ENCODE measurements around the gene TMEM203.
A peak's percentile ranks its signal among the peaks of the same experiment; 100 is the strongest.
"Not testable (repeated sequence)": the region's sequence is repeated elsewhere in the genome, so short reads cannot be mapped to it uniquely, and the experiment has no call there.

Gene TMEM203

DNA sequence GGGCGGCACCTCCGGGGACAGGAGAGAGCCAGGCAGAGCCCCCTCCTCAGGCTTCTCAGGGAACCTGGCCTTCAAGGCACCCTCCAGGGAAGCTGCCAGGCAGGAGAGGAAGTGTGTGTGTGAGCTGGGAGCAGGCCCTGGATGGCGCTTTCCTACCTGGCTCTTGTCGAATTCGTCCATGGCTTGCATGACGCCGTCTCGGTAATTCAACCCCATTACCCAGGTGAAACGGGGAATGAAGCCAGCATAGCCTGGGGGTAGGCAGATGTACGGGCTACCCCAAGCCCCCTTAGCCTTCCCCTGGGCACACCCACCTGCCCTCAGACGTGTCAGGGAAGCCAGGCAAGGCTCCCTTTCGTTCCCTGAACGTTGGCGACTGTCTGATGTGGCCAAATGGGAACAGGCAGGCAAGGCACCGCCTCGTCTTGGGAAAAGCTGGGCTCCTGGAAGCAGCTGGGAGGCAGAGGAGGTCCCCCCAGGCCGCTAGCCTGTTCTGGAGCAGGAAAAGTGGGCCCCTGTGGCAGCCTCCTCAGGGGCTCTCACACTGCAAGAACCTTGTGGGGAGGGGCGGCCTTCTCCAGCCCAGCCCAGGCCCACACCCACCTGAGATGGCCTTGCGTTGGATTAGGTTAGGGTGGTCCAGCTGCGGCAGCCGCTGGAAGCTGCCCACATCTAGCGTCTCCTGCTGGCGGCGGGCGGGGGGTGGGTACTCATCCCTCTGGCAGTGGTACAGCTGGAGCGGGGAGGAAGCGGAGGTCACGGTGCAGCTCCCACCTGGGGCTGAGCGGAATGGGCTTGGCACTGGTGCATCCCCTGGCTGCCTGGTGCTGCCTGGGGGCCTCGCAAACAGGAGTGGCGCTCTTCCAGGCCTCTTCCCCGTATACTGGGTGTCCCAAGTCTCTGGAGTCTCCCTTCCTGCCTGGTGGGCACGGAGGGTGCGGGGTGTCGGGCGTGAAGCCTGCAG, 39.3 kb upstream of the TMEM203 start:
- H3K27ac Mint-ChIP-seq, result no peak overlapping the region
- H3K27me3 Mint-ChIP-seq, result peaks cover 3% of the 10 kb centered on the region
- peaks cover 25% of the 10 kb centered on the region for H3K36me3 Mint-ChIP-seq (ENCODE audit: low read depth)
- ATAC-seq (no peak), DNase-seq (no peak)
- no peaks in the 10 kb centered on the region for H3K9me3 Mint-ChIP-seq
- H3K4me1 Mint-ChIP-seq, result peaks cover 19% of the 10 kb centered on the region
- peak overlapping the region; percentile 24 for H3K4me3 Mint-ChIP-seq

DNA sequence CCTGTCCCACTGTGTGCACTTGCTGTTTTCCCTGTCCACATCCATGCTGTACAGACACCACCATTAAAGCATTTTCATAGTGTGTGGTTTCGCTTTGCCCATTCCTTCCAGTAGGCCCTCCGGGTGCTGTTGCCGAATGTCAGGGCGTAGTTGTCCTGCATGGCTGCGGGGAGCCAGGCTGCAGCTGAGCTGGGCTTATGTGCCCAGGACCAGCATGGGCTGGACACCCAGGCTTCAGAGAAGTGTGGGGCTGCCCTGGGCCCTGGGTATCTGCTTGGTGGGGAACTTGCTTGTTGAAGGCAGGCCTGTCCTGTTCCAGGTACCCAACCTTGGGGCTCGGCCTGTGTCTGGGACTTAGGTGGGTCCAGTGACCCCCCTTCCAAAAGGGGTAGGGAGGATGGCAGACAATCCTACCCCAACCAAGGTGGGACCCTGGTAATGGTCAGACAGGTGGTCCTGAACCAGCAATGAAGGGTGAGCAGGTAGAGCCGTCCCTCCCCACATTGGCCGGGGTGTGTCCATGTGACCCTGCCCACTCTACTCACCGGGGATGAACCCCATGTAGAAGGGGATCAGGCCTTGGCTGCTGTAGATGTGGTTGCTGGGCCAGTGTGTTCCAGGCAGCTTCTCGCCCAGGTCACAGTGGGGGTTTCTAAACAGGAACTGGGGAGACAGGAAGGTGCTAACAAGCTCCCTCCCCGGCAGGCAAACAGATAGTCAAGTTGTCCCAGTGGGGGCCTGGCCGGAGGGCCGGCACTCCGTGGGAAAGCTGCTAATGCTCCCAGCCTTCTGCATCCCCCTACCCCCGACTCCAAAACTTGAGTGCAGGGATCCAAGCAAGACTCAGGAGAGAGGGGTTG, 38.4 kb upstream of the TMEM203 start:
- Mint-ChIP-seq H3K36me3 (ENCODE audit: low read depth) (peaks cover 25% of the 10 kb centered on the region), H3K4me1 (peaks cover 26% of the 10 kb centered on the region), H3K4me3 (peak overlapping the region; percentile 83), H3K27me3 (peaks cover 3% of the 10 kb centered on the region), H3K9me3 (no peaks in the 10 kb centered on the region), H3K27ac (no peak overlapping the region)
- ATAC-seq (no peak), DNase-seq (peak; percentile 12)

DNA sequence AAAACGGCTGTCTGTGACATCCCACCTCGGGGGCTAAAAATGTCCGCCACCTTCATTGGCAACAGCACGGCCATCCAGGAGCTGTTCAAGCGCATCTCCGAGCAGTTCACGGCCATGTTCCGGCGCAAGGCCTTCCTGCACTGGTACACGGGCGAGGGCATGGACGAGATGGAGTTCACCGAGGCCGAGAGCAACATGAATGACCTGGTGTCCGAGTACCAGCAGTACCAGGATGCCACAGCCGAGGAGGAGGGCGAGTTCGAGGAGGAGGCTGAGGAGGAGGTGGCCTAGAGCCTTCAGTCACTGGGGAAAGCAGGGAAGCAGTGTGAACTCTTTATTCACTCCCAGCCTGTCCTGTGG, 37.8 kb upstream of the TMEM203 start:
- H3K9me3 Mint-ChIP-seq, DNase-seq, H3K27me3 Mint-ChIP-seq, ATAC-seq: not testable (repeated sequence)
- H3K27ac Mint-ChIP-seq, result peak overlapping the region; percentile 88
- peak overlapping the region; percentile 83 for H3K4me3 Mint-ChIP-seq
- H3K36me3 Mint-ChIP-seq (ENCODE audit: low read depth), result peaks cover 25% of the 10 kb centered on the region
- H3K4me1 Mint-ChIP-seq, result peaks cover 29% of the 10 kb centered on the region

DNA sequence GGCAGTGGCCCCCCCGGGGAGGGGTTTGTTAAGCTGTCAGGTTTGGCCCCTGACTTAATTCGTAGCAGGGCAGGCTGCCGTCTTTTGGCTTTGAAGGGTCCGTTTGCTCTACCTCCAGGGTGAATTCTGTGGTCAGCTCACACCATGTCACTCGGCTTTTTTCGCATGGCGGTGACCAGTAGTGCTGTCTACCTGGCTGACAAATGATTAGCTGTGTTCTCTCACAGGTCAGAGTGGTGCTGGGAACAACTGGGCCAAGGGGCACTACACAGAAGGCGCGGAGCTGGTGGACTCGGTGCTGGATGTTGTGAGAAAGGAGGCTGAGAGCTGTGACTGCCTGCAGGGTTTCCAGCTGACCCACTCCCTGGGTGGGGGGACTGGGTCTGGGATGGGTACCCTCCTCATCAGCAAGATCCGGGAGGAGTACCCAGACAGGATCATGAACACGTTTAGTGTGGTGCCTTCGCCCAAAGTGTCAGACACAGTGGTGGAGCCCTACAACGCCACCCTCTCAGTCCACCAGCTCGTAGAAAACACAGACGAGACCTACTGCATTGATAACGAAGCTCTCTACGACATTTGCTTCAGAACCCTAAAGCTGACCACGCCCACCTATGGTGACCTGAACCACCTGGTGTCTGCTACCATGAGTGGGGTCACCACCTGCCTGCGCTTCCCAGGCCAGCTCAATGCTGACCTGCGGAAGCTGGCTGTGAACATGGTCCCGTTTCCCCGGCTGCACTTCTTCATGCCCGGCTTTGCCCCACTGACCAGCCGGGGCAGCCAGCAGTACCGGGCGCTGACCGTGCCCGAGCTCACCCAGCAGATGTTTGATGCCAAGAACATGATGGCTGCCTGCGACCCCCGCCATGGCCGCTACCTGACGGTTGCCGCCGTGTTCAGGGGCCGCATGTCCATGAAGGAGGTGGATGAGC, 37.1 kb upstream of the TMEM203 start:
- H3K9me3 Mint-ChIP-seq, result no peaks in the 10 kb centered on the region
- peak overlapping the region; percentile 83 for H3K4me3 Mint-ChIP-seq
- peak overlapping the region; percentile 88 for H3K27ac Mint-ChIP-seq

DNA sequence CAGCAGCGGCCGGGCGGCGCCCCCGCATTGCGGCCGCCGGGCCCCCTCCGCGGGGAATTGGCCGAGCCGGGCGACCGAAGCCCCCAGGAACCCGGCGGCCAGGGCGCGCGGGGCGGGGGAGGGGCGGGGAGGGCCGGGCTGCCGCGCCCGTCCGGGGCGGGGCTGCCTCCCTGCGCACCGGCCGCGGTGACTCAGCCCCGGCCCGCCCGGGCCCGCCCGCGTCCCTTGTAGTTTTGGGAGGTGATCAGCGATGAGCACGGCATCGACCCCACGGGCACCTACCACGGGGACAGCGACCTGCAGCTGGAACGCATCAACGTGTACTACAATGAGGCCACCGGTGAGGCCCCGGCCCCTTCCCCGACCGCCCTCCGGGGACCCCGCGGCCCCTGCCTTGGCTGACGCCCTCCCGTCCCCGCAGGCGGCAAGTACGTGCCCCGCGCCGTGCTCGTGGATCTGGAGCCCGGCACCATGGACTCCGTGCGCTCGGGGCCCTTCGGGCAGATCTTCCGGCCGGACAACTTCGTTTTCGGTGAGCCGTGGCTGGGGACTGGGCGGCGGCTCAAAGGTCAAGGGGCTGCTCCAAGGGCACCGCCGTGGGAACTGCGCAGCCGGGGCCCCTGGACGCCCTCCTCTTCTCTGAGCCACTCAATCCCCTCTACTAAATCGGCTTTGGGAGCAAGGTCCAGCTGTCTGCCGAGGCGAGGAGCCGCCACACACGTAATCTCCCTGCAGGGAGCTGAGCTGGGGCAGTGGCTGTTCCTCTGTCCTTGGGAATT, 36.2 kb upstream of the TMEM203 start:
- peak; percentile 8 for ATAC-seq
- peak; percentile 71 for DNase-seq
- peaks cover 25% of the 10 kb centered on the region for H3K36me3 Mint-ChIP-seq (ENCODE audit: low read depth)
- peak overlapping the region; percentile 97 for H3K27ac Mint-ChIP-seq
- peak overlapping the region; percentile 88 for H3K4me3 Mint-ChIP-seq
- H3K9me3 Mint-ChIP-seq, result no peaks in the 10 kb centered on the region
- H3K4me1 Mint-ChIP-seq, result peaks cover 33% of the 10 kb centered on the region
- peaks cover 3% of the 10 kb centered on the region for H3K27me3 Mint-ChIP-seq

More for the DNA sequence above, 37.1 kb upstream of the TMEM203 start:
- no peak for DNase-seq
- peaks cover 31% of the 10 kb centered on the region for H3K4me1 Mint-ChIP-seq
- peaks cover 25% of the 10 kb centered on the region for H3K36me3 Mint-ChIP-seq (ENCODE audit: low read depth)
- peaks cover 3% of the 10 kb centered on the region for H3K27me3 Mint-ChIP-seq
- ATAC-seq, result no peak

DNA sequence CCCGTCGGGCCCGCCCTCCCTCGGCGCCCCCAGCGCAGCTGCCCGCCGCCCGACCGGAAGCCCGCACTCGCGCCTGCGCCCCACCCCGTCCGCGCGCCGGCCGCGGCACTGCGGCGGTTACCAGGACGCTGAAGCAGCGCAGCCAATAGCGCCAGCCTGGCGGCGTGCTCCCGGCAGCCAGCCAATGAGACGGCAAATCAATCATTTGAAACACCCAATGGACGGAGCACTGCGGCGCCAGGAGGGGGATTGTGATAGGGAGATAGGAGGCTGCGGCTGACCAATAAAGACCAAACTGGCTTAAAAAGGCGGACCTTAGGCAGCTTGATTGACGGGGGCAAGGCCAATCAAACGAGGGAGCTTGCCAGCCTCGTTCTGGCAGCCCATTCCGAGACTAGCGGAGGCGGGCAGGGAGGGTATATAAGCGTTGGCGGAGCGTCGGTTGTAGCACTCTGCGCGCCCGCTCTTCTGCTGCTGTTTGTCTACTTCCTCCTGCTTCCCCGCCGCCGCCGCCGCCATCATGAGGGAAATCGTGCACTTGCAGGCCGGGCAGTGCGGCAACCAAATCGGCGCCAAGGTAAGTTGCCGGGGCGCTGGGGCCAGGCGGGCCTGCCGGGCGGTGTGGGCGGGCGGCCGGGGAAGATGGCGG, 35.5 kb upstream of the TMEM203 start, which contains the start of gene TUBB4B:
Gene TUBB4B, plus strand, starts transcription at position 447 of the 649 bp plus-strand sequence. Its CDS starts 74 bp downstream, at position 521.
- peaks cover 3% of the 10 kb centered on the region for H3K27me3 Mint-ChIP-seq
- DNase-seq (peak; percentile 95), ATAC-seq (peak; percentile 84)
- peaks cover 25% of the 10 kb centered on the region for H3K36me3 Mint-ChIP-seq (ENCODE audit: low read depth)
- peak within 1 kb of the TSS; percentile 97 for H3K27ac Mint-ChIP-seq
- H3K9me3 Mint-ChIP-seq, result no peaks in the 10 kb centered on the region
- H3K4me3 Mint-ChIP-seq, result peak within 1 kb of the TSS; percentile 88
- H3K4me1 Mint-ChIP-seq, result peaks cover 33% of the 10 kb centered on the region

DNA sequence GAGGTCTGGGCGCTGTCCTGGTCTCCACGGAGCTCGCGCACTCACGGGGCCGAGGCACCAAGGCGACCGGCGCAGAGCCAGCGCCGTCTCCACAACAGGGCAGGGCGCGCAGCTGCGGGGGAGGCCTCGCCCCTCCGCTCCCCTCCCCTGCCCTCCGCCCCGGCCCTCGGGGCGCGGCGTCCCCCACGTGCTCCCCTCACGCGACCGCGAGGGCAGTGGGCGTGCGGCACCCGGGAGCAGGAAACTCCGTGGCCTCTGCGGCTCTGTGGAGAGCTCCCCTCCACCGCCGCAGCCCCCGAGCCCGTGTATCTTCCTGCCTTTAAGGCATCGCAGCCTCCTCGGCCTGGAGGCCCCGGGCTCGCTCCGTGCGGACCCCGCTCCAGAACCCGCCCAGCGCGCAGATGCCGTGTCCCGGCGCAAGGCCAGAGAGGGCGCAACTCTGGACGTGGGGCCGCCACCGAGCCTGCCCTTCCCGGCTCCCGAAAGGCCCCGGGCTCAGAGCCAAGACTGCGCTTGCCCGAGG, 34.9 kb upstream of the TMEM203 start:
- Mint-ChIP-seq H3K27me3 (peaks cover 3% of the 10 kb centered on the region), H3K9me3 (no peaks in the 10 kb centered on the region), H3K27ac (peak overlapping the region; percentile 42), H3K36me3 (ENCODE audit: low read depth) (peaks cover 25% of the 10 kb centered on the region), H3K4me3 (peak overlapping the region; percentile 88), H3K4me1 (peaks cover 34% of the 10 kb centered on the region)
- peak; percentile 20 for ATAC-seq
- peak; percentile 70 for DNase-seq

DNA sequence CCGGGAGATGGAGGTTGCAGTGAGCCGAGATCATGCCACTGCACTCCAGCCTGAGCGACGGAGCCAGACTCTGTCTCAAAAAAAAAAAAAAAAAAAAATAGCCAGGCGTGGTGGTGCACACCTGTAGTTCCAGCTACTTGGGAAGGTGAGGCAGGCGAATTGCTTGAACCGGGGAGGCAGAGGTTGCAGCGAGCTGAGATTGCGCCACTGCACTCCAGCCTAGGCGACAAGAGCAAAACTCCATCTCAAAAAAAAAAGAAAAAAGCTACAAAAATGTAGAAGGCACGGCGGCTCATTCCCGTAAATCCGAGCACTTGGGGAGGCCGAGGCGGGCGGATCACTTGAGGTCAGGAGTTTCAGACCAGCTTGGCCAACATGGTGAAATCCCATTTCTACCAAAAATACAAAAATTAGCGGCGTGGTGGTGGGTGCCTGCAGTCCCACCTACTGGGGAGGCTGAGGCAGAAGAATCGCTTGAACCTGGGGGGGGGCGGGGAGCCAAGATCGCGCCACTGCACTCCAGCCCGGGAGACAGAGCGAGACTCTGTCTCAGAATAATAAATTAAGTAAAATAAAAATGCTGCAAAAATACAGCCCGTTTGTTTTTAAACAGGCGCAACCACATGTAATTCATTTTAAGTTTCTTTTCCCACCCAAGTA, 34.2 kb upstream of the TMEM203 start:
- Mint-ChIP-seq H3K4me1 (peaks cover 37% of the 10 kb centered on the region), H3K4me3 (peak overlapping the region; percentile 88), H3K27ac (peak overlapping the region; percentile 42), H3K36me3 (ENCODE audit: low read depth) (peaks cover 25% of the 10 kb centered on the region)
- H3K27me3 Mint-ChIP-seq, DNase-seq, H3K9me3 Mint-ChIP-seq, ATAC-seq: not testable (repeated sequence)

DNA sequence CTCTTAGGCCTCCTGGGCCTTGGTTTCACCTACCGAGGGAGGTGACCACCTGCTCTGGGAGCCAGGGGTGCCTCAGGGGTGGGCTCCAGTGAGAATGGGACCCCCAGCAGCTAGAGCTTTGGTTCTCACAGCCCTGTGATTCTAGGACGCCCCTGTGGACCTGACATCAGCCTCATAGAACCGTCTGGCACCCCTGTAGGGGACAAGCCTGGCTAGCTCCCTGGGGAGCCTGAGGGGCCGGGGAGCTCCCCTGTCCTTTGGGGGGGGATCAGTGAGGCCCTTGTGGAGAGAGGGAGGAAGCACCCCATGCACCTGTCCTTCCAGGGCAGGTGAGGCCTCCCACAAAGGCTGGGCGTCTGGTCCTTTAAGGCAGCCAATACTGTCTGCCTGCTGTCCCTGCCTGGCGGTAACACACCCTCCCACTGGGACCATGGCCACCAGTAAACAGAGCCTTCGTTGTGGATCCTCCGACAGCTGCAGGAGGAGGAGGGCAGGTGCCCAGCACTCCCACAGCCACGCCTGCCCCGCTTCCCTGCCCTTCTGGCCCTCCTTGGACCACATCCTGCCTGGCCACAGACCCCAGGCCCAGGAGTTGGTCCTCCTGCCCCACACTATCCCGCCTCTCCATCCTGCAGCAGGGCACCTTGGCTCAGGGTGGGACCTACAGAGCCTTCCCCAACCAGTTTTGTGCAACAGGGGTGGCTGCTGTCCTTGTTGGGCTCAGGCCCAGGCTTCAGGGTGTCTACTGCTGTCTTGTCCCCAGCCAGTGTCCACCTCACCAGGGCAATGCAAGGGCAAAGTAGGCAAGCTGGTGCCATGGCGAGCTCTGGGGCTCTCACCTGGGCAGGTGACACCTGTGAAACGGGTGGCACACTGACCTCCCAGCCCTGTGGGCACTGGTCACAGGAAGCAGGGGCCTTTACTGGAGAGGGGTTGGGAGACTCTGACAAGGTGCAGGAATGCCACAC, 32.6 kb upstream of the TMEM203 start:
- DNase-seq (no peak), ATAC-seq (no peak)
- peaks cover 3% of the 10 kb centered on the region for H3K27me3 Mint-ChIP-seq
- peaks cover 34% of the 10 kb centered on the region for H3K4me1 Mint-ChIP-seq
- no peak overlapping the region for H3K27ac Mint-ChIP-seq
- no peak overlapping the region for H3K4me3 Mint-ChIP-seq
- peaks cover 17% of the 10 kb centered on the region for H3K36me3 Mint-ChIP-seq (ENCODE audit: low read depth)
- no peaks in the 10 kb centered on the region for H3K9me3 Mint-ChIP-seq

DNA sequence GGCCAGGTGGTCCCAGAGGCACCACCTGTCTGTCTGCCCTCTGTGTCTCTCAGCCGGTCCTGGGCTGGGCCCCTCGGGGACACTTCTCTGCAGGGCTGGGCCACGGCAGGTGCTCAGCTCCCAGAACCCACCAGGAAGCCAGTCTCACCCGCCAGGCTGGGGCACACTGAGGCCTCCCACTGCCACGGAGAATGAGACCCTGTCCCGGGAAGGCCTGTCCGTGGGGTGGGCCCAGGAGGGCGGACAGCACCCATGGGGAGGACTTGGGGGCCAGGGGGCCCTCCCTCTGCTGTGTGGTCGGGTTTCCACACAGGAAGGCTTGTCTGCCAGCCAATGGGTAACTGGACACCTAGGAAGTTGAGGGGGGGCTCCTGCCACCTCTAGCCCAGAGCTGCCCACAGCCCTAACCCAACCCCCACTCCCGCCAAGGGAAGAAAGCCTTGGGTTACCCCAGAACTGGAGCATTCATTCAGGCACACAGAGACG, 31.5 kb upstream of the TMEM203 start:
- H3K36me3 Mint-ChIP-seq (ENCODE audit: low read depth), result peaks cover 6% of the 10 kb centered on the region
- H3K9me3 Mint-ChIP-seq, result no peaks in the 10 kb centered on the region
- no peak overlapping the region for H3K27ac Mint-ChIP-seq

DNA sequence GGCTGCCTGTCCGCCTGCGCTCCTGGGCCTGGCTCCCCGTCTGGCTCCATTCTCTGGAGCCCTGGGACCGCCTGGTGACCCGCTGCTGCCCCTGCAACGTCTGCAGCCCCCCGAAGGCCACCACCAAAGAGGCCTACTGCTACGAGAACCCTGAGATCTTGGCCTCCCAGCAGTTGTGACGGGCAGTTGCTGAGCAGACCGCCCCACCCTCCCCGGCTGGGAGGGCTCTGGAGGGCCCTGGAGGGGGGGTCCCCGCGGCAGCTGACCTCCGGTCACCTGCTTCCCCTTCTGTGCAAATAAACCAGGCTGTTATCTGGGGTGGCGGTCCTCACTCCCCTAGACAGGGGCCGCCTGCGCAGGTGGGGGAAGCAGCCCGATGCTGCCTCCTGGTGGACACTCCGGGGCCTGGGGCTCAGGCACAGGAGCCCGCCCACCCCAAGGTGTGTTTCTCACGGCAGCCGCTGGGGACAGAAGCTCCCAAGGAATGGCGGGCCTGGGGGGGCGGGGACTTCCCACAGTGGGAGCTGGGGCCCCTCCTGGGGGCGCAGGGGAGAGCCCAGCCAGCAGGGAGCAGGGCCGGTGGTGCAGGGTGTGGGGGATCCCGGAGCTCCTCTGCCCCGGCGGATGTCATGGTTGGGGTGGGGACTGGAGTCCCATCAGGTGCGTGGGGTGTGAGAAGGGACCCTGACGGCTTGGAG, 30.9 kb upstream of the TMEM203 start:
- Mint-ChIP-seq H3K9me3 (no peaks in the 10 kb centered on the region), H3K4me3 (no peak overlapping the region), H3K4me1 (peaks cover 22% of the 10 kb centered on the region), H3K27me3 (peaks cover 3% of the 10 kb centered on the region), H3K27ac (no peak overlapping the region), H3K36me3 (ENCODE audit: low read depth) (peaks cover 4% of the 10 kb centered on the region)
- ATAC-seq, result peak; percentile 31
- peak; percentile 97 for DNase-seq

More for the DNA sequence above, 31.5 kb upstream of the TMEM203 start:
- peaks cover 3% of the 10 kb centered on the region for H3K27me3 Mint-ChIP-seq
- no peak overlapping the region for H3K4me3 Mint-ChIP-seq
- H3K4me1 Mint-ChIP-seq, result peaks cover 24% of the 10 kb centered on the region
- DNase-seq (no peak), ATAC-seq (no peak)
